ENCODE data around the gene NPTN.

The NPTN gene

DNA sequence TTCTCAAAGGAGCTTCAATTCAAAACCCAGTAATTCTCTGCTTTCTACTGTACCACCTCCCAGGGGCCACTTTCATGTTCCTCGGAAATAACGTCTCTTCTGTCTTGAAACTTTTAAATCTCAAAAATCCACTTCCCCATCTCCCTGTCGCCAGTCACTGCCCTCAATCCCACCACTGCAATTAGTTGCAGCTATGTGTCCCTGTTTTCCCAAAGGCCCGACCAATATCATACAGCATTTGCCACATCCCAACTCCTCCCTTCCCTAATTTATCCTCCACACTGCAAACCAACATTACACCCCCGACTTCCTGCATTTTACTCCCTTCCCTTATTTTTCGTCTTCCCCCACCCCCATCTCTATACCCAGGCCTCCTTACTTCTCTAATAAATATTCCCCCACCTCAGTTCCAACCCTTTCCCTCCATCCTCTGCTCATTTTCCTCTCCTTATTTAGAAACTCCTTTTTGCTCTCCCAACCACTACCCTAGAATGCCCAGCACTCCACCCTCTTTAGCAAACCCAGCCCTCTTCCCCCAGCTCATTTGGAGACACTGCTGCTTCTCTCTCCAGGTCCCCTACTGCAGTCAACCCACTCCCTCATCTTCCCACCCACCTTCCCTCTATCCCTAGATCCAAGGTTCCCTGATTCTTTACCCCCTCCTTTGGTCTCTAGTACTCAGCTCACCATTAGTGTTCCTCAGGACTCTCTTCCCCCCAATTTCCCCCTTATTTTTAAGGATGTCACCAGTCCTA, 1.1 kb downstream of the NPTN start:
- TF ChIP-seq RARB (CRISPR knock-in tag; IDR thresholded peaks at IDR 0.05) = no peak
- TF ChIP-seq TOX (CRISPR knock-in tag; IDR thresholded peaks at IDR 0.05; ENCODE audit: borderline replicate concordance) = no peak
- TF ChIP-seq ZFP30 (CRISPR knock-in tag; IDR thresholded peaks at IDR 0.05) = no peak
- no peak for TF ChIP-seq SNAI2 (CRISPR knock-in tag; IDR thresholded peaks at IDR 0.05)
- no peak for TF ChIP-seq OSR1 (CRISPR knock-in tag; IDR thresholded peaks at IDR 0.05)
- ATAC-seq = peak; percentile 42

DNA sequence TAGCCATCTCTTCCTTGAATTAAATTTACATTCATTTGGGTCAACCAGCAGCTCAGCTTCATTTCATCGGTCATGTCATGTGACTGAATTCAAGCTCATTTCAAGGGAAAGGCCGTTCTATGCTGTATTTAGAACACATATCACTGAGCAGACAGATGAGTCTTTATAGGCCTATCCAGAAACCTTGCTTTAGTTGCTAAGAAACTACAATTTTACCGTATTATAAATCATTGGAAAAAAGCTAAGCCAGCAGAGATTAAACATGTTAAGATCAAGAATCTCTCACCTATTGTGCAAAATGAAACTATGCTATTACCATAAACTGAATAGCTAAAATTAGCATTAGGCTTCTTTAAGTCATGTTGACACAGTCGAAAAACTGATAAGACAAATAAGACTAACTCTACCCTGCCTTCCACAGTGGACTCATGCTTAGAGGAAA, 2.2 kb downstream of the NPTN start:
- TF ChIP-seq, protein P1, sequence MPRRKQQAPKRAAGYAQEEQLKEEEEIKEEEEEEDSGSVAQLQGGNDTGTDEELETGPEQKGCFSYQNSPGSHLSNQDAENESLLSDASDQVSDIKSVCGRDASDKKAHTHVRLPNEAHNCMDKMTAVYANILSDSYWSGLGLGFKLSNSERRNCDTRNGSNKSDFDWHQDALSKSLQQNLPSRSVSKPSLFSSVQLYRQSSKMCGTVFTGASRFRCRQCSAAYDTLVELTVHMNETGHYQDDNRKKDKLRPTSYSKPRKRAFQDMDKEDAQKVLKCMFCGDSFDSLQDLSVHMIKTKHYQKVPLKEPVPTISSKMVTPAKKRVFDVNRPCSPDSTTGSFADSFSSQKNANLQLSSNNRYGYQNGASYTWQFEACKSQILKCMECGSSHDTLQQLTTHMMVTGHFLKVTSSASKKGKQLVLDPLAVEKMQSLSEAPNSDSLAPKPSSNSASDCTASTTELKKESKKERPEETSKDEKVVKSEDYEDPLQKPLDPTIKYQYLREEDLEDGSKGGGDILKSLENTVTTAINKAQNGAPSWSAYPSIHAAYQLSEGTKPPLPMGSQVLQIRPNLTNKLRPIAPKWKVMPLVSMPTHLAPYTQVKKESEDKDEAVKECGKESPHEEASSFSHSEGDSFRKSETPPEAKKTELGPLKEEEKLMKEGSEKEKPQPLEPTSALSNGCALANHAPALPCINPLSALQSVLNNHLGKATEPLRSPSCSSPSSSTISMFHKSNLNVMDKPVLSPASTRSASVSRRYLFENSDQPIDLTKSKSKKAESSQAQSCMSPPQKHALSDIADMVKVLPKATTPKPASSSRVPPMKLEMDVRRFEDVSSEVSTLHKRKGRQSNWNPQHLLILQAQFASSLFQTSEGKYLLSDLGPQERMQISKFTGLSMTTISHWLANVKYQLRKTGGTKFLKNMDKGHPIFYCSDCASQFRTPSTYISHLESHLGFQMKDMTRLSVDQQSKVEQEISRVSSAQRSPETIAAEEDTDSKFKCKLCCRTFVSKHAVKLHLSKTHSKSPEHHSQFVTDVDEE (CRISPR knock-in tag; IDR thresholded peaks at IDR 0.05) = no peak
- TF ChIP-seq, protein P2, sequence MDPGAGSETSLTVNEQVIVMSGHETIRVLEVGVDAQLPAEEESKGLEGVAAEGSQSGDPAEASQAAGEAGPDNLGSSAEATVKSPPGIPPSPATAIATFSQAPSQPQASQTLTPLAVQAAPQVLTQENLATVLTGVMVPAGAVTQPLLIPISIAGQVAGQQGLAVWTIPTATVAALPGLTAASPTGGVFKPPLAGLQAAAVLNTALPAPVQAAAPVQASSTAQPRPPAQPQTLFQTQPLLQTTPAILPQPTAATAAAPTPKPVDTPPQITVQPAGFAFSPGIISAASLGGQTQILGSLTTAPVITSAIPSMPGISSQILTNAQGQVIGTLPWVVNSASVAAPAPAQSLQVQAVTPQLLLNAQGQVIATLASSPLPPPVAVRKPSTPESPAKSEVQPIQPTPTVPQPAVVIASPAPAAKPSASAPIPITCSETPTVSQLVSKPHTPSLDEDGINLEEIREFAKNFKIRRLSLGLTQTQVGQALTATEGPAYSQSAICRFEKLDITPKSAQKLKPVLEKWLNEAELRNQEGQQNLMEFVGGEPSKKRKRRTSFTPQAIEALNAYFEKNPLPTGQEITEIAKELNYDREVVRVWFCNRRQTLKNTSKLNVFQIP (CRISPR knock-in tag; IDR thresholded peaks at IDR 0.05; ENCODE audit: borderline replicate concordance, low read depth) = no peak
- TF ChIP-seq, protein P3, sequence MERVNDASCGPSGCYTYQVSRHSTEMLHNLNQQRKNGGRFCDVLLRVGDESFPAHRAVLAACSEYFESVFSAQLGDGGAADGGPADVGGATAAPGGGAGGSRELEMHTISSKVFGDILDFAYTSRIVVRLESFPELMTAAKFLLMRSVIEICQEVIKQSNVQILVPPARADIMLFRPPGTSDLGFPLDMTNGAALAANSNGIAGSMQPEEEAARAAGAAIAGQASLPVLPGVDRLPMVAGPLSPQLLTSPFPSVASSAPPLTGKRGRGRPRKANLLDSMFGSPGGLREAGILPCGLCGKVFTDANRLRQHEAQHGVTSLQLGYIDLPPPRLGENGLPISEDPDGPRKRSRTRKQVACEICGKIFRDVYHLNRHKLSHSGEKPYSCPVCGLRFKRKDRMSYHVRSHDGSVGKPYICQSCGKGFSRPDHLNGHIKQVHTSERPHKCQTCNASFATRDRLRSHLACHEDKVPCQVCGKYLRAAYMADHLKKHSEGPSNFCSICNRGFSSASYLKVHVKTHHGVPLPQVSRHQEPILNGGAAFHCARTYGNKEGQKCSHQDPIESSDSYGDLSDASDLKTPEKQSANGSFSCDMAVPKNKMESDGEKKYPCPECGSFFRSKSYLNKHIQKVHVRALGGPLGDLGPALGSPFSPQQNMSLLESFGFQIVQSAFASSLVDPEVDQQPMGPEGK (CRISPR knock-in tag; IDR thresholded peaks at IDR 0.05; ENCODE audit: borderline replicate concordance) = no peak
- TF ChIP-seq RARB (CRISPR knock-in tag; IDR thresholded peaks at IDR 0.05) = no peak
- TF ChIP-seq ESRRG (CRISPR knock-in tag; IDR thresholded peaks at IDR 0.05) = no peak
- no peak for TF ChIP-seq ZNF565 (CRISPR knock-in tag; conservative IDR thresholded peaks at IDR 0.05; ENCODE audit: low read depth)
- TF ChIP-seq GLIS3 (CRISPR knock-in tag; IDR thresholded peaks at IDR 0.05) = no peak
- TF ChIP-seq ARNTL (CRISPR knock-in tag; IDR thresholded peaks at IDR 0.05; ENCODE audit: borderline replicate concordance, low read depth) = no peak
- no peak for TF ChIP-seq ZNF70 (CRISPR knock-in tag; IDR thresholded peaks at IDR 0.05)
- no peak for TF ChIP-seq TCF4 (CRISPR knock-in tag; IDR thresholded peaks at IDR 0.05; ENCODE audit: borderline replicate concordance)
- TF ChIP-seq TOX (CRISPR knock-in tag; IDR thresholded peaks at IDR 0.05; ENCODE audit: borderline replicate concordance) = no peak
- TF ChIP-seq ZNF8 (CRISPR knock-in tag; IDR thresholded peaks at IDR 0.05) = no peak
- TF ChIP-seq SNAI2 (CRISPR knock-in tag; IDR thresholded peaks at IDR 0.05) = no peak
- TF ChIP-seq ZC3H10 (CRISPR knock-in tag; IDR thresholded peaks at IDR 0.05) = no peak
- no peak for TF ChIP-seq BACH2 (CRISPR knock-in tag; IDR thresholded peaks at IDR 0.05; ENCODE audit: borderline replicate concordance)
- TF ChIP-seq, protein P4, sequence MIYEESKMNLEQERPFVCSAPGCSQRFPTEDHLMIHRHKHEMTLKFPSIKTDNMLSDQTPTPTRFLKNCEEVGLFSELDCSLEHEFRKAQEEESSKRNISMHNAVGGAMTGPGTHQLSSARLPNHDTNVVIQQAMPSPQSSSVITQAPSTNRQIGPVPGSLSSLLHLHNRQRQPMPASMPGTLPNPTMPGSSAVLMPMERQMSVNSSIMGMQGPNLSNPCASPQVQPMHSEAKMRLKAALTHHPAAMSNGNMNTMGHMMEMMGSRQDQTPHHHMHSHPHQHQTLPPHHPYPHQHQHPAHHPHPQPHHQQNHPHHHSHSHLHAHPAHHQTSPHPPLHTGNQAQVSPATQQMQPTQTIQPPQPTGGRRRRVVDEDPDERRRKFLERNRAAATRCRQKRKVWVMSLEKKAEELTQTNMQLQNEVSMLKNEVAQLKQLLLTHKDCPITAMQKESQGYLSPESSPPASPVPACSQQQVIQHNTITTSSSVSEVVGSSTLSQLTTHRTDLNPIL (CRISPR knock-in tag; IDR thresholded peaks at IDR 0.05; ENCODE audit: low read depth) = no peak
- no peak for TF ChIP-seq ISL1 (CRISPR knock-in tag; IDR thresholded peaks at IDR 0.05)
- no peak for TF ChIP-seq ZFP30 (CRISPR knock-in tag; IDR thresholded peaks at IDR 0.05)
- TF ChIP-seq PPARA (CRISPR knock-in tag; IDR thresholded peaks at IDR 0.05; ENCODE audit: borderline replicate concordance) = no peak

DNA sequence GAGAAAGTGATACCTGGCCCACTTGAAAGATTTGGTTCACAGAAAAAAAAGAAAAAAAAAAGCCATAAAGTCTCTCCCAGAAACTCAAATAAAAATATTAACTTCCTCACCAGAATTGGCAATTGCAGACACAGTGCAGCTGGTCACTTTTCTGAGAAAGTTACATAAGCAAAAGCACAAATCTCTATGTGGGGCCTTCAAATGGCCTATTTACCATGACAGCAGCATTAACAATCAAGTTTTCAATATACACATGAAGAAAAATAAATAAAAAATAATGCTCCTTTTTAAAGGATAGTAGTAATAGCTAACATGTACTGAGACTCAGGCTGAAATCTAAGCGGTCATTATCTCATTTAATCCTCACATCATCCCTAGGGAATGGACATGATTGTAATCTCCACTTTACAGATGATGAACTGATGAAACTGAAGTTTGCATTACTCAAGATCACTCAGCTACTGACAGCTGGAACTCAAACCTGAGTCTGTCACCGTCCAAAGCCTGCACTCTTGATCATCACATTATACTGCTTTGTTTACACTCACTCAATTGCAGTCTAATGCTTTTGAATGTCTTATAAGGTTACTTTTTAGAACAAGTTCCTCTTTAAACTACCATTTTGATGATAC, 3.3 kb downstream of the NPTN start:
- no peak for ATAC-seq
- TF ChIP-seq PPARA (CRISPR knock-in tag; IDR thresholded peaks at IDR 0.05; ENCODE audit: borderline replicate concordance) (no peak), TCF4 (CRISPR knock-in tag; IDR thresholded peaks at IDR 0.05; ENCODE audit: borderline replicate concordance) (no peak), CSDC2 (CRISPR knock-in tag; IDR thresholded peaks at IDR 0.05) (no peak), ZNF8 (CRISPR knock-in tag; IDR thresholded peaks at IDR 0.05) (no peak), GLIS3 (CRISPR knock-in tag; IDR thresholded peaks at IDR 0.05) (no peak), ESRRG (CRISPR knock-in tag; IDR thresholded peaks at IDR 0.05) (no peak), RARB (CRISPR knock-in tag; IDR thresholded peaks at IDR 0.05) (no peak), ZFP3 (CRISPR knock-in tag; IDR thresholded peaks at IDR 0.05) (no peak), ZFP30 (CRISPR knock-in tag; IDR thresholded peaks at IDR 0.05) (no peak), OSR1 (CRISPR knock-in tag; IDR thresholded peaks at IDR 0.05) (no peak), ARNTL (CRISPR knock-in tag; IDR thresholded peaks at IDR 0.05; ENCODE audit: borderline replicate concordance, low read depth) (no peak)
- TF ChIP-seq, protein P2 (CRISPR knock-in tag; IDR thresholded peaks at IDR 0.05; ENCODE audit: borderline replicate concordance, low read depth) = no peak
- TF ChIP-seq, protein P3 (CRISPR knock-in tag; IDR thresholded peaks at IDR 0.05; ENCODE audit: borderline replicate concordance) = no peak
- TF ChIP-seq, protein P5, sequence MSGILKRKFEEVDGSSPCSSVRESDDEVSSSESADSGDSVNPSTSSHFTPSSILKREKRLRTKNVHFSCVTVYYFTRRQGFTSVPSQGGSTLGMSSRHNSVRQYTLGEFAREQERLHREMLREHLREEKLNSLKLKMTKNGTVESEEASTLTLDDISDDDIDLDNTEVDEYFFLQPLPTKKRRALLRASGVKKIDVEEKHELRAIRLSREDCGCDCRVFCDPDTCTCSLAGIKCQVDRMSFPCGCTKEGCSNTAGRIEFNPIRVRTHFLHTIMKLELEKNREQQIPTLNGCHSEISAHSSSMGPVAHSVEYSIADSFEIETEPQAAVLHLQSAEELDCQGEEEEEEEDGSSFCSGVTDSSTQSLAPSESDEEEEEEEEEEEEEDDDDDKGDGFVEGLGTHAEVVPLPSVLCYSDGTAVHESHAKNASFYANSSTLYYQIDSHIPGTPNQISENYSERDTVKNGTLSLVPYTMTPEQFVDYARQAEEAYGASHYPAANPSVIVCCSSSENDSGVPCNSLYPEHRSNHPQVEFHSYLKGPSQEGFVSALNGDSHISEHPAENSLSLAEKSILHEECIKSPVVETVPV (CRISPR knock-in tag; IDR thresholded peaks at IDR 0.05) = no peak

More for the DNA sequence above, 2.2 kb downstream of the NPTN start:
- ATAC-seq = no peak
